Vagina (tissue), 2 donors: ENCODE measurements around the gene LRRN2. TPM values are rescaled to one million over a fixed set of nuclear protein-coding genes. Genes with fewer than 3 reads are reported as not detected.

Experiments used
- DNase-seq, 2 donors: peaks; one replicate each; pipeline ENCODE4 v3.0.0-alpha.2; 2017; ENCODE audit errors: extremely low spot score in 2 of 2
- H3K27ac ChIP-seq: fragments of 200-600 bp; sonication (generic); one replicate; pipeline ENCODE4 v1.5.1; 2019
- H3K27me3 ChIP-seq: fragments of 200-600 bp; sonication (generic); one replicate; pipeline ENCODE4 v1.5.1; 2019
- H3K36me3 ChIP-seq, 2 donors: fragments of 200-600 bp; sonication (generic); one replicate each; pipeline ENCODE4 v1.5.1; 2017 to 2019
- H3K4me1 ChIP-seq: fragments of 200-600 bp; sonication (generic); one replicate; pipeline ENCODE4 v1.5.1; 2019
- H3K4me3 ChIP-seq, 2 donors: fragments of 200-600 bp; sonication (generic); 1 replicate in 1 of 2; 2 replicates in 1 of 2; pipeline ENCODE4 v1.5.1; 2016 to 2019
- H3K9me3 ChIP-seq: fragments of 200-600 bp; sonication (generic); one replicate; pipeline ENCODE4 v1.5.1; 2019
- CTCF ChIP-seq, 3 experiments: fragments of 450-650 bp in 2 of 3; fragments of 200-600 bp in 1 of 3; sonication (generic) in 1 of 3; IDR thresholded peaks; one replicate each; pipeline ENCODE4 v1.5.1; 2017 to 2019; ENCODE audit warnings: antibody characterized with exemption in 3 of 3, mild to moderate bottlenecking in 2 of 3, moderate library complexity in 2 of 3
- POLR2A ChIP-seq, 2 donors: fragments of 450-650 bp; IDR thresholded peaks; one replicate each; pipeline ENCODE4 v1.6.1; 2017; ENCODE audit warnings: antibody characterized with exemption in 2 of 2, mild to moderate bottlenecking in 2 of 2, moderate library complexity in 2 of 2
- POLR2AphosphoS5 ChIP-seq, 2 donors: sonication (generic); formaldehyde crosslinking; IDR thresholded peaks; one replicate each; pipeline ENCODE4 v1.9.0; 2017; ENCODE audit warnings: antibody characterized with exemption in 2 of 2, mild to moderate bottlenecking in 2 of 2, low read depth in 1 of 2; ENCODE audit not compliant: insufficient read depth in 1 of 2
- intact Hi-C: fragments of 100-400 bp; cut with DNase I; formaldehyde crosslinking; loops from one replicate; pipeline ENCODE4 v1.15.1; 2023
- total RNA-seq: library from RNA; depleted of rRNA; stranded (reverse); fragments of >200 nt; gene quantifications from one replicate; pipeline ENCODE4 v1.2.3, GENCODE V29; 2016

The LRRN2 gene
- total RNA-seq, 1 donor from 2014 or later: 3.4 TPM

GRCh38 chr1:204673209-204673608, 12.3 kb downstream of the LRRN2 start:
- Histone ChIP-seq H3K4me3 (no peak overlapping the region), H3K9me3 (no peaks in the 10 kb centered on the region), H3K27ac (no peak overlapping the region), H3K36me3 (no peaks in the 10 kb centered on the region), H3K27me3 (no peaks in the 10 kb centered on the region), H3K4me1 (no peaks in the 10 kb centered on the region)
- intact Hi-C loops: no loop called here
- TF ChIP-seq POLR2AphosphoS5 (IDR thresholded peaks at IDR 0.05; ENCODE audit: insufficient read depth in 1 of 2, low read depth in 1 of 2): no peak
- no peak for TF ChIP-seq CTCF (IDR thresholded peaks at IDR 0.05)
- TF ChIP-seq POLR2A (IDR thresholded peaks at IDR 0.05): no peak
- no peak for DNase-seq

GRCh38 chr1:204672482-204673121, 12.9 kb downstream of the LRRN2 start:
- H3K4me1 ChIP-seq: no peaks in the 10 kb centered on the region
- TF ChIP-seq POLR2A (IDR thresholded peaks at IDR 0.05) (no peak), POLR2AphosphoS5 (IDR thresholded peaks at IDR 0.05; ENCODE audit: insufficient read depth in 1 of 2, low read depth in 1 of 2) (no peak), CTCF (IDR thresholded peaks at IDR 0.05) (no peak)
- no peak overlapping the region for H3K27ac ChIP-seq
- intact Hi-C loops: no loop called here
- no peak overlapping the region for H3K4me3 ChIP-seq
- no peaks in the 10 kb centered on the region for H3K36me3 ChIP-seq
- no peaks in the 10 kb centered on the region for H3K9me3 ChIP-seq
- no peaks in the 10 kb centered on the region for H3K27me3 ChIP-seq
- DNase-seq: no peak

- no peak for DNase-seq
- Histone ChIP-seq H3K27me3 (no peaks in the 10 kb centered on the region), H3K4me1 (no peaks in the 10 kb centered on the region), H3K27ac (no peak overlapping the region), H3K36me3 (no peaks in the 10 kb centered on the region), H3K9me3 (no peaks in the 10 kb centered on the region), H3K4me3 (no peak overlapping the region)
- intact Hi-C loops: no loop called here
- TF ChIP-seq POLR2A (IDR thresholded peaks at IDR 0.05) (no peak), CTCF (IDR thresholded peaks at IDR 0.05) (no peak), POLR2AphosphoS5 (IDR thresholded peaks at IDR 0.05; ENCODE audit: insufficient read depth in 1 of 2, low read depth in 1 of 2) (no peak)
Measured at GRCh38 chr1:204672069-204672468, 13.5 kb downstream of the LRRN2 start.

GRCh38 chr1:204670152-204670927, 15.2 kb downstream of the LRRN2 start:
- no peak for TF ChIP-seq POLR2A (IDR thresholded peaks at IDR 0.05)
- TF ChIP-seq POLR2AphosphoS5 (IDR thresholded peaks at IDR 0.05; ENCODE audit: insufficient read depth in 1 of 2, low read depth in 1 of 2): no peak
- no peak for TF ChIP-seq CTCF (IDR thresholded peaks at IDR 0.05)
- Histone ChIP-seq H3K9me3 (no peaks in the 10 kb centered on the region), H3K36me3 (no peaks in the 10 kb centered on the region), H3K4me3 (no peak overlapping the region), H3K4me1 (no peaks in the 10 kb centered on the region), H3K27me3 (no peaks in the 10 kb centered on the region), H3K27ac (no peak overlapping the region)
- no peak for DNase-seq
- intact Hi-C loops: no loop called here

GRCh38 chr1:204669579-204669978, 16.0 kb downstream of the LRRN2 start:
- no peaks in the 10 kb centered on the region for H3K9me3 ChIP-seq
- H3K27me3 ChIP-seq: no peaks in the 10 kb centered on the region
- TF ChIP-seq CTCF (IDR thresholded peaks at IDR 0.05) (no peak), POLR2A (IDR thresholded peaks at IDR 0.05) (no peak), POLR2AphosphoS5 (IDR thresholded peaks at IDR 0.05; ENCODE audit: insufficient read depth in 1 of 2, low read depth in 1 of 2) (no peak)
- H3K4me1 ChIP-seq: no peaks in the 10 kb centered on the region
- DNase-seq: no peak
- no peak overlapping the region for H3K4me3 ChIP-seq
- intact Hi-C loops: no loop called here
- H3K36me3 ChIP-seq: no peaks in the 10 kb centered on the region
- H3K27ac ChIP-seq: no peak overlapping the region
